ENCODE results near the gene DNAJB4.

- TF ChIP-seq, protein P1, sequence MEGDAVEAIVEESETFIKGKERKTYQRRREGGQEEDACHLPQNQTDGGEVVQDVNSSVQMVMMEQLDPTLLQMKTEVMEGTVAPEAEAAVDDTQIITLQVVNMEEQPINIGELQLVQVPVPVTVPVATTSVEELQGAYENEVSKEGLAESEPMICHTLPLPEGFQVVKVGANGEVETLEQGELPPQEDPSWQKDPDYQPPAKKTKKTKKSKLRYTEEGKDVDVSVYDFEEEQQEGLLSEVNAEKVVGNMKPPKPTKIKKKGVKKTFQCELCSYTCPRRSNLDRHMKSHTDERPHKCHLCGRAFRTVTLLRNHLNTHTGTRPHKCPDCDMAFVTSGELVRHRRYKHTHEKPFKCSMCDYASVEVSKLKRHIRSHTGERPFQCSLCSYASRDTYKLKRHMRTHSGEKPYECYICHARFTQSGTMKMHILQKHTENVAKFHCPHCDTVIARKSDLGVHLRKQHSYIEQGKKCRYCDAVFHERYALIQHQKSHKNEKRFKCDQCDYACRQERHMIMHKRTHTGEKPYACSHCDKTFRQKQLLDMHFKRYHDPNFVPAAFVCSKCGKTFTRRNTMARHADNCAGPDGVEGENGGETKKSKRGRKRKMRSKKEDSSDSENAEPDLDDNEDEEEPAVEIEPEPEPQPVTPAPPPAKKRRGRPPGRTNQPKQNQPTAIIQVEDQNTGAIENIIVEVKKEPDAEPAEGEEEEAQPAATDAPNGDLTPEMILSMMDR (IDR thresholded peaks at IDR 0.05) = no peak
- TF ChIP-seq POLR2A (IDR thresholded peaks at IDR 0.05) (no peak), POLR2AphosphoS5 (IDR thresholded peaks at IDR 0.05) (no peak), EP300 (IDR thresholded peaks at IDR 0.05) (no peak)
Observed at GRCh38 chr1:78003070-78003746, 1.5 kb upstream of the DNAJB4 start.
